Brain microvascular endothelial cell (primary cell): Measurements from ENCODE around the gene RYK.

Experiments used
- DNase-seq: peaks from one replicate; pipeline ENCODE4 v3.0.0-alpha.2; 2020
- H3K27ac ChIP-seq: fragments of 250-450 bp; sonication (Bioruptor Pico); 2 replicates; pipeline ENCODE4 v1.5.1; 2020; ENCODE audit warnings: mild to moderate bottlenecking, moderate library complexity
- H3K27me3 ChIP-seq: fragments of 250-450 bp; sonication (Bioruptor Pico); replicated peaks from 2 replicates; pipeline ENCODE4 v1.5.1; 2020; ENCODE audit warnings: mild to moderate bottlenecking
- H3K36me3 ChIP-seq: fragments of 250-450 bp; sonication (Bioruptor Pico); replicated peaks from 2 replicates; pipeline ENCODE4 v1.5.1; 2020; ENCODE audit warnings: mild to moderate bottlenecking
- H3K4me3 ChIP-seq: 2 replicates; pipeline ENCODE4 v1.5.1; 2011; ENCODE audit warnings: low read depth, mild to moderate bottlenecking, control low read depth, low read length, moderate library complexity
- in situ Hi-C: cut with HindIII; loops from 2 replicates; pipeline ENCODE4 v1.10.0; 2017; ENCODE audit warnings: low sequenced_read_pairs, low pct_ligation_motif_present
- TF ChIP-seq, protein P1 (sequence below): IDR thresholded peaks from 2 replicates; pipeline ENCODE4 v1.5.1; 2011; ENCODE audit warnings: low read depth, mild to moderate bottlenecking, moderate library complexity, low read length, control low read depth, inconsistent platforms; ENCODE audit errors: missing control alignments

Gene RYK

DNA sequence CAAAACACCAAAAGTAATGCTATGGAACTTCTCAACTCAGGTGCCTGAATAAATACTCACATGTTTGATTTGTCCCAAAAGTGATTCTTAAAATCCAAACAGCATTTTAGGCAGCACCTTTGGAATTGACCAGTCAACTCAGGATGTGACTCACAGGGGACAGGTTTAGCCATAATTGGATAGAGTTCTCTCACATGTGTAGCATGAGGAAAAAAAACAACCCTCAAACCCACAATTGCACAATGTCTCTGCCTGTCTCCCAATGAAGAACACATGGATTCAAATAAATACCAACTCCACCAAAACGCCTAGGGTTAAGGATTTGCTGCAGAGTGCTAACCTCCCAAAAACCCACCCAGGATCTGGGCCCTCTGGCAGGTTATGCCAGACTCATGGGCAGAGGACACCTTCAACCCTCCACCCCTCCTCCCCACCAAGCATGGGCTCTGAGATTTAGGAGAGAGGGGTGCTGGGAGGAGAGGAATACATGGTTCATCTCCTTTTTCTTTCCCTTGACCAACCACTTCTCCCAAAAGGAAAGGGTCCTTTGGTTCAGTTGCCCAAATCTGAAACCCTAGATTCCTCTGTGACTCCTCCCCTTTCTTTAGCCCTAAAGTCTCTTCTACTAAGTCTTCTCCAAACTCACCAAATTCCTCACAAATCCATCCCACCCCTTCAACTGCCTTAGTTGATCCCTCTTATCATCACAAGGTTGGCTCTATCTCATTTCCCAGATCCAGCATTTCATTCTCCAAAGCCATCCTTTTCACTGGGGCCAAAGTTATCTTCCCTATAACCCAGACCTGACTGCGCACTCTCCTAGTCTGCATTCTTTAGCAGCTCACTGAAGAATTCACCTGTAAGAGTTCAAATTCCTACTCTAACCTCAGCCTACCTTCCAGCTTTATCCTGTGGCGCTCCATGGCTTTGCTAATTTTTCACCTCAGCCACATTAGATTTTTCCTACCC lies 7.7 kb downstream of the RYK start:
- Histone ChIP-seq H3K27me3 (no peaks in the 10 kb centered on the region), H3K4me3 (no peak overlapping the region), H3K27ac (no peak overlapping the region), H3K36me3 (no peaks in the 10 kb centered on the region)
- DNase-seq = peak; percentile 74
- TF ChIP-seq, protein P1, sequence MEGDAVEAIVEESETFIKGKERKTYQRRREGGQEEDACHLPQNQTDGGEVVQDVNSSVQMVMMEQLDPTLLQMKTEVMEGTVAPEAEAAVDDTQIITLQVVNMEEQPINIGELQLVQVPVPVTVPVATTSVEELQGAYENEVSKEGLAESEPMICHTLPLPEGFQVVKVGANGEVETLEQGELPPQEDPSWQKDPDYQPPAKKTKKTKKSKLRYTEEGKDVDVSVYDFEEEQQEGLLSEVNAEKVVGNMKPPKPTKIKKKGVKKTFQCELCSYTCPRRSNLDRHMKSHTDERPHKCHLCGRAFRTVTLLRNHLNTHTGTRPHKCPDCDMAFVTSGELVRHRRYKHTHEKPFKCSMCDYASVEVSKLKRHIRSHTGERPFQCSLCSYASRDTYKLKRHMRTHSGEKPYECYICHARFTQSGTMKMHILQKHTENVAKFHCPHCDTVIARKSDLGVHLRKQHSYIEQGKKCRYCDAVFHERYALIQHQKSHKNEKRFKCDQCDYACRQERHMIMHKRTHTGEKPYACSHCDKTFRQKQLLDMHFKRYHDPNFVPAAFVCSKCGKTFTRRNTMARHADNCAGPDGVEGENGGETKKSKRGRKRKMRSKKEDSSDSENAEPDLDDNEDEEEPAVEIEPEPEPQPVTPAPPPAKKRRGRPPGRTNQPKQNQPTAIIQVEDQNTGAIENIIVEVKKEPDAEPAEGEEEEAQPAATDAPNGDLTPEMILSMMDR = no peak
- in situ Hi-C loops = loop anchor here (25.0 kb wide), 1 partner anchor 244 kb away; the partner anchor contains the start of genes ANAPC13 and CEP63

DNA sequence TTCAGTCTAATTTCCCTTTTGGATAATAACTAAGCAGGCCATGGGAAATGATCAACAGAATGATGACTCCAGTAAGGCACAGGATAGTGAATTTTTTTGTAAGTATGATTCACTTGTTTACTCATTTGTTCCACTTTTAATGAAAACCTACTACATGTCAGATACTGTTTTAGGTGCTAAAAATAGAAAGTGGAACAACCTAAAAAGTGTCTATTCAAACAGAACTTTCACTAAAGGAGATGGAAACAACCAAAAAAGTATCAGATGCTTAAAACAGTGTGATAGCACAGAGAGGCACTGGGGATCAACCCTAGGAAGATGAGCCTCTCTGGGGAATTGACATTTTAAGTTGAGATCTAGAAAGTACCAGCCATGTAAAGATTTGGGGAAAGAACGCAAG lies 11.1 kb downstream of the RYK start:
- TF ChIP-seq, protein P1 = no peak
- Histone ChIP-seq H3K27ac (no peak overlapping the region), H3K36me3 (no peaks in the 10 kb centered on the region), H3K27me3 (no peaks in the 10 kb centered on the region), H3K4me3 (no peak overlapping the region)
- in situ Hi-C loops = loop anchor here (25.0 kb wide), 1 partner anchor 248 kb away; the partner anchor contains the start of genes ANAPC13 and CEP63
- DNase-seq = no peak

DNA sequence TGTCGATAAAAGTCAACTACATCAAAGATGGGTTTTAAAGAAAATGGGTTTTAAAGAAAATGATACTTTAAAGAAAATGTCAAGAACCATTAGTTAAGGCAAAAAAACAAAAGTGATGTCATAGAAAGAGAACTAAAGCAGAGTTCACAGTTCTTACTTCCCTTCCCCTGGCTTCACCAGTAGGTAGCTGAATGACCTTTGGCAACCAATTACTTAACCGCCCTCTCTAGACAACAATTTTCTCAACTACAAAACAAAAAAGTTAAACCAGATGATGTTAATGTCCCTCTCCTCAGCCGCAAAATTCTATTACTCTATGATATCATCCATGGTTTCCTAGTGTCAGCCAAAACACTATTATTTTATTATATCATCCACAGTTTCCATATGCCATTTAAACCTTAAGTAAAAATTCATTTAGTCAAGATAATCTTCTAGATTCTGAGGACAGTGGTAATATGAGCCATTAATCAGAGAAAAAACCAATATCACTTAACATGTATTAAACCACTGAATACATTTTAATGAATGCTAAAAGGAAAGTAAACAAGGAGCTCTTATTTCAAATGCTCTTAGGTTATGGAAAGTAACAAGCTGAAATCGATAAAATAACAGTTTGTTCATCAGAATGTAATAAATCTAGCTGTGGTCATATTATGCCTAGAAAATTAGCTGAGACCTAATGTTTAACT lies 13.1 kb downstream of the RYK start:
- no peaks in the 10 kb centered on the region for H3K27me3 ChIP-seq

DNA sequence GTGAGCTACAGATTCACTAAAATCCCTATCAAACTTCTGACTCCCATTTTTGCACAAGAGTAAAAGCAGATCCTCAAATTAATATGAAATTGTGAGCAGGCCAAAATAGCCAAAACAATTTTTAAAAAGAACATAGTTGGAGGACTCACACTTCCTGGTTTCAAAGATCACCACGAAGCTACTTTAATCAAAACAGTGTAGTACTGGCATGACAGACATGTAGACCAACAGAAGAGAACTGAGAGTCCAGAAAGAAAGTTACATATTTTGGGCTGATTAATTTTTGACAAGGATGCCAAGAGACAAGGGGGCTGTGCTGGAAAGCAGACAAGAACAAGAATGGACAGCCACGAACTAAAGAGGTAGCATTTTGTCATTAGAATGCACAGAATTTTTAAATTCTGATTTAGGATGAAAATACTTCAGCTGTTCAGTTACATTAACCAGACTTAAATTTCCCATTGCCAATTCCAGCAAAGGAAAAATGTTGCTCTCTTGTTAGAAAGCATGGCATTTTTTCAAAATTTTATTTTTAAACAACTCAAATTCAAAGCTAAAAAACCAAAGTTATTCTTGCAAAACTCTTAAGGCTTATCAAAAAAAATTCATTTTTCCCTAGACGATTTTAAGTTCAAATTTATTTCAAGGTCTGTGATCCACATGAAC lies 14.0 kb downstream of the RYK start:
- no peak overlapping the region for H3K4me3 ChIP-seq
- TF ChIP-seq, protein P1 = no peak
- H3K27me3 ChIP-seq = no peaks in the 10 kb centered on the region
- in situ Hi-C loops = loop anchor here (25.0 kb wide), 1 partner anchor 251 kb away; the partner anchor contains the start of genes ANAPC13 and CEP63
- no peak overlapping the region for H3K27ac ChIP-seq
- no peak for DNase-seq
- no peaks in the 10 kb centered on the region for H3K36me3 ChIP-seq

More for the DNA sequence above, 13.1 kb downstream of the RYK start:
- no peak for DNase-seq
- TF ChIP-seq, protein P1 = no peak
- Histone ChIP-seq H3K4me3 (no peak overlapping the region), H3K36me3 (no peaks in the 10 kb centered on the region), H3K27ac (no peak overlapping the region)
- in situ Hi-C loops = loop anchor here (25.0 kb wide), 1 partner anchor 250 kb away; the partner anchor contains the start of genes ANAPC13 and CEP63

DNA sequence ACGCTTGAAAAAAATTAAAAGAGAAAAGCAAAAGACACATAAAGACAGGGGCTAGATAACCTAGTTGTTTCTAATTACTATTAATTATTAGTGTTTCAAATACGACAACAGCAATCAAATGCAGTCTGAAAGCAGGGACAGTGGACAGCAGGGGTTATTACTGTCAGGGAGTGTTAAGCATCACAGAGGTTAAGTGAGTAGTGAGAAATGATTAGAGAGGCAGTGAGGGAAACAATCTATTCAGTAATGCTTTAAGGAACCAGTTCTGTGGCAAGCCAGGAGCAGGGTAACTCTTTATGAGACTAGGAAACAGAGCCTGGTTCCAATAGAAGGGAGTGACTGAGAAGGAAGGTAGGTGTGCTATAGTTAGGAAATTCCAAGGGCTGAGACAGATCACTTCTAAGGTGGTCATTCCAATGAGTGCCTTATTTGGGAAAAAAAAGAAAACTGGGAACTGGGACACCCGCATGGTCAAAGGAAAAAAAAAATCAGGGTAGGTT lies 15.0 kb downstream of the RYK start:
- TF ChIP-seq, protein P1 = no peak
- Histone ChIP-seq H3K27ac (no peak overlapping the region), H3K4me3 (no peak overlapping the region), H3K27me3 (no peaks in the 10 kb centered on the region), H3K36me3 (no peaks in the 10 kb centered on the region)
- no peak for DNase-seq
- in situ Hi-C loops = loop anchor here (25.0 kb wide), 1 partner anchor 252 kb away; the partner anchor contains the start of genes ANAPC13 and CEP63
